GM15510 (cell line): ENCODE measurements around the gene PATJ.

Experiments
- POLR2A ChIP-seq: IDR thresholded peaks from 3 replicates; pipeline ENCODE4 v1.6.1; 2011; ENCODE audit warnings: borderline replicate concordance; ENCODE audit not compliant: insufficient read length; ENCODE audit errors: extremely low read depth

PATJ gene

GRCh38 chr1:61782771-61783170 is 40.5 kb downstream of the PATJ start:
- TF ChIP-seq POLR2A: no peak

- no peak for TF ChIP-seq POLR2A
Measured at GRCh38 chr1:61784726-61785125, 42.4 kb downstream of the PATJ start.

- no peak for TF ChIP-seq POLR2A
Measured at GRCh38 chr1:61790837-61791236, 48.6 kb downstream of the PATJ start.

GRCh38 chr1:61797045-61797755 is 54.9 kb downstream of the PATJ start:
- no peak for TF ChIP-seq POLR2A

- TF ChIP-seq POLR2A: no peak
Measured at GRCh38 chr1:61807606-61808140, 65.4 kb downstream of the PATJ start.

- no peak for TF ChIP-seq POLR2A
Measured at GRCh38 chr1:61808321-61808720, 66.0 kb downstream of the PATJ start.

GRCh38 chr1:61808968-61809367 is 66.7 kb downstream of the PATJ start:
- no peak for TF ChIP-seq POLR2A

GRCh38 chr1:61812916-61813315 is 70.6 kb downstream of the PATJ start:
- TF ChIP-seq POLR2A: no peak

GRCh38 chr1:61816191-61816590 is 73.9 kb downstream of the PATJ start:
- no peak for TF ChIP-seq POLR2A

GRCh38 chr1:61818992-61819391 is 76.7 kb downstream of the PATJ start:
- TF ChIP-seq POLR2A: no peak

- no peak for TF ChIP-seq POLR2A
Measured at GRCh38 chr1:61819421-61819820, 77.1 kb downstream of the PATJ start.

GRCh38 chr1:61825393-61825792 is 83.1 kb downstream of the PATJ start:
- no peak for TF ChIP-seq POLR2A

- no peak for TF ChIP-seq POLR2A
Measured at GRCh38 chr1:61828805-61829204, 86.5 kb downstream of the PATJ start.

GRCh38 chr1:61836649-61837048 is 94.4 kb downstream of the PATJ start:
- no peak for TF ChIP-seq POLR2A

- TF ChIP-seq POLR2A: no peak
Measured at GRCh38 chr1:61839679-61840078, 97.4 kb downstream of the PATJ start.

GRCh38 chr1:61842036-61842435 is 99.8 kb downstream of the PATJ start:
- no peak for TF ChIP-seq POLR2A
